Measurements from ENCODE around the gene TMEM92. TPM values are rescaled to one million over a fixed set of nuclear protein-coding genes. Genes with fewer than 3 reads are reported as not detected.

The TMEM92 gene
- total and polyA plus RNA-seq, 10 of the 15 experiments (the other 5 are each of a cell fraction or from before 2014, with no cell fraction given): 0.11 to 1.2 (median 0.32) TPM

DNA sequence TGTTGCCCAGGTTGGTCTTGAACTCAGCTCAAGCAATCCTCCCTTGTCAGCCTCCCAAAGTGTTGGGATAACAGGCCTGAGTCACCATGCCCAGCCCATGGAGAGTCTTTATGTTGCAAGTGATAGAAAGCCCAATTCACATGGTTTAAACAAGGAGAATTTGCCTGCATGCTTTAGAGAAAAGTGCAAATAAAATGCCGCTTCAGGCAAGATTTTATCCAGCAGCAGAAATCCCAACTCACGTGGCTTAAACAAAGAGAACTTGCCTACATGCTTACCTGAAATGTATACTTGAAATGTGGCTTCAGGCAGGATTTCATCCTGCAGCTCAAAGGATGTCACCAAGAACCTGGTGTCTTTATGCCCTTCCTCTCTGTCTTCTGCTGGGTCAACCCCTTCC lies 42.9 kb downstream of the TMEM92 start:
- no peak overlapping the region for H2AFZ ChIP-seq (ENCODE audit: control insufficient read depth, low read depth, low read length)
- ChIA-PET SMC1A (ENCODE audit: uncharacterized antibody, unreplicated experiment) (interaction anchor here (0.6 to 1.8 kb wide), 10 partner anchors 7 to 1099 kb away, joined by 3 to 11 read pairs (median 4); partner anchors contain the start of gene XYLT2), CTCF (interaction anchor here (1.4 to 4.3 kb wide), 7 partner anchors 17 to 223 kb away, joined by 3 to 23 read pairs (median 9); no protein-coding TSS in a partner anchor), RAD21 (ENCODE audit: unreplicated experiment) (interaction anchor here (1.1 to 3.7 kb wide), 6 partner anchors 13 to 117 kb away, joined by 3 to 17 read pairs (median 3); no protein-coding TSS in a partner anchor), POLR2A (interaction anchor here (1.0 to 1.5 kb wide), 5 partner anchors 11 to 75 kb away, joined by 3 to 9 read pairs (median 3); partner anchors contain the start of gene XYLT2)
- DNase-seq (ENCODE audit: low read depth, low spot score): no peak
- no peak for ATAC-seq
- intact Hi-C loops (cut with micrococcal nuclease; ENCODE audit: unreplicated experiment): no loop called here
- H3K27me3 ChIP-seq (replicated peaks in 1 of 2; ENCODE audit: control insufficient read depth in 2 of 2, insufficient read depth in 2 of 2, low read length in 1 of 2): no peaks in the 10 kb centered on the region
- FAIRE-seq: no peak
- H3K9me3 ChIP-seq (replicated peaks; ENCODE audit: control insufficient read depth, insufficient read depth, low read length): no peaks in the 10 kb centered on the region; the same call in 2 of the 3 replicates
- no peak overlapping the region for H3K4me2 ChIP-seq (ENCODE audit: control insufficient read depth, insufficient read depth)
- no peak overlapping the region for H3K9ac ChIP-seq (ENCODE audit: control insufficient read depth, insufficient read depth, low read length)
- H3K4me1 ChIP-seq (ENCODE audit: control insufficient read depth, insufficient read depth, low read length): peaks cover 4% of the 10 kb centered on the region; the same call in 1 of the 2 replicates
- in situ Hi-C loops (cut with MboI): no loop called here
- 92% methylated on average over 2 of the region's 2 CpGs for WGBS (ENCODE audit: insufficient coverage, insufficient replicate concordance, low lambda C conversion rate, missing lambda C conversion rate)
- no peaks in the 10 kb centered on the region for H3K36me3 ChIP-seq (ENCODE audit: control insufficient read depth in 2 of 2, insufficient read depth in 2 of 2, low read length in 1 of 2)
- no TSS peak for BruUV-seq (replicated peaks)
- H3K79me2 ChIP-seq (ENCODE audit: control insufficient read depth, insufficient read depth, low read length): no peaks in the 10 kb centered on the region
- TF ChIP-seq, protein P1, sequence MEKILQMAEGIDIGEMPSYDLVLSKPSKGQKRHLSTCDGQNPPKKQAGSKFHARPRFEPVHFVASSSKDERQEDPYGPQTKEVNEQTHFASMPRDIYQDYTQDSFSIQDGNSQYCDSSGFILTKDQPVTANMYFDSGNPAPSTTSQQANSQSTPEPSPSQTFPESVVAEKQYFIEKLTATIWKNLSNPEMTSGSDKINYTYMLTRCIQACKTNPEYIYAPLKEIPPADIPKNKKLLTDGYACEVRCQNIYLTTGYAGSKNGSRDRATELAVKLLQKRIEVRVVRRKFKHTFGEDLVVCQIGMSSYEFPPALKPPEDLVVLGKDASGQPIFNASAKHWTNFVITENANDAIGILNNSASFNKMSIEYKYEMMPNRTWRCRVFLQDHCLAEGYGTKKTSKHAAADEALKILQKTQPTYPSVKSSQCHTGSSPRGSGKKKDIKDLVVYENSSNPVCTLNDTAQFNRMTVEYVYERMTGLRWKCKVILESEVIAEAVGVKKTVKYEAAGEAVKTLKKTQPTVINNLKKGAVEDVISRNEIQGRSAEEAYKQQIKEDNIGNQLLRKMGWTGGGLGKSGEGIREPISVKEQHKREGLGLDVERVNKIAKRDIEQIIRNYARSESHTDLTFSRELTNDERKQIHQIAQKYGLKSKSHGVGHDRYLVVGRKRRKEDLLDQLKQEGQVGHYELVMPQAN (conservative IDR thresholded peaks at IDR 0.05): no peak
- TF ChIP-seq, protein P2, sequence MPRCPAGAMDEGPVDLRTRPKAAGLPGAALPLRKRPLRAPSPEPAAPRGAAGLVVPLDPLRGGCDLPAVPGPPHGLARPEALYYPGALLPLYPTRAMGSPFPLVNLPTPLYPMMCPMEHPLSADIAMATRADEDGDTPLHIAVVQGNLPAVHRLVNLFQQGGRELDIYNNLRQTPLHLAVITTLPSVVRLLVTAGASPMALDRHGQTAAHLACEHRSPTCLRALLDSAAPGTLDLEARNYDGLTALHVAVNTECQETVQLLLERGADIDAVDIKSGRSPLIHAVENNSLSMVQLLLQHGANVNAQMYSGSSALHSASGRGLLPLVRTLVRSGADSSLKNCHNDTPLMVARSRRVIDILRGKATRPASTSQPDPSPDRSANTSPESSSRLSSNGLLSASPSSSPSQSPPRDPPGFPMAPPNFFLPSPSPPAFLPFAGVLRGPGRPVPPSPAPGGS (IDR thresholded peaks at IDR 0.05; ENCODE audit: borderline replicate concordance, insufficient read depth, low read depth, low read length, poor library complexity, severe bottlenecking): no peak
- no peak overlapping the region for H3K4me3 ChIP-seq
- no peaks in the 10 kb centered on the region for H4K20me1 ChIP-seq (ENCODE audit: control insufficient read depth, insufficient read depth)
- H3K27ac ChIP-seq (ENCODE audit: control insufficient read depth, insufficient read depth): no peak overlapping the region

All from GM12878 (cell line).